K562 (cell line): ENCODE results near the gene NUP98. TPM values are rescaled to one million over a fixed set of nuclear protein-coding genes. Genes with fewer than 3 reads are reported as not detected.

Source experiments
- ARID1B ChIP-seq: fragments of 450-650 bp; IDR thresholded peaks from 2 replicates; pipeline ENCODE4 v1.6.1; 2016; ENCODE audit warnings: antibody characterized with exemption, mild to moderate bottlenecking, inconsistent platforms
- DDX20 ChIP-seq: fragments of 450-650 bp; IDR thresholded peaks from 2 replicates; pipeline ENCODE4 v1.6.1; 2016; ENCODE audit warnings: missing genetic modification characterization, low read depth, mild to moderate bottlenecking, missing compliant biosample characterization, moderate library complexity
- DEAF1 ChIP-seq: fragments of 450-650 bp; formaldehyde crosslinking; IDR thresholded peaks from 2 replicates; pipeline ENCODE4 v1.4.0; 2020; ENCODE audit warnings: mild to moderate bottlenecking, moderate library complexity
- E2F8 ChIP-seq: fragments of 450-650 bp; IDR thresholded peaks from 2 replicates; pipeline ENCODE4 v1.7.1; 2018; ENCODE audit warnings: mild to moderate bottlenecking, low read depth; ENCODE audit not compliant: partially characterized antibody
- E4F1 ChIP-seq: fragments of 250-450 bp; sonication (Bioruptor Pico); IDR thresholded peaks from 2 replicates; pipeline ENCODE4 v1.5.0; 2021; ENCODE audit warnings: mild to moderate bottlenecking, borderline replicate concordance
- MXI1 ChIP-seq: IDR thresholded peaks from 2 replicates; pipeline ENCODE4 v1.6.1; 2011; ENCODE audit warnings: low read depth, mild to moderate bottlenecking, improper control_type of control experiment, low read length
- POLR2AphosphoS2 ChIP-seq: IDR thresholded peaks from 2 replicates; pipeline ENCODE4 v1.6.1; 2012; ENCODE audit warnings: low read length, improper control_type of control experiment
- TAF1 ChIP-seq: IDR thresholded peaks from 2 replicates; pipeline ENCODE4 v1.6.1; 2011; ENCODE audit warnings: mild to moderate bottlenecking, low read length, moderate library complexity; ENCODE audit not compliant: insufficient read depth, control insufficient read depth, severe bottlenecking; ENCODE audit errors: extremely low read depth
- TCF7 ChIP-seq: sonication (generic); IDR thresholded peaks from 2 replicates; pipeline ENCODE4 v1.6.1; 2016; ENCODE audit warnings: antibody characterized with exemption, borderline replicate concordance
- VEZF1 ChIP-seq: fragments of 200-800 bp; sonication (Bioruptor generic); IDR thresholded peaks from 2 replicates; pipeline ENCODE4 v1.6.1; 2017; ENCODE audit warnings: missing genetic modification characterization, missing compliant biosample characterization
- ZNF518B ChIP-seq: fragments of 250-450 bp; sonication (Bioruptor Pico); IDR thresholded peaks from 2 replicates; pipeline ENCODE4 v1.5.0; 2021; ENCODE audit warnings: mild to moderate bottlenecking, moderate library complexity
- polyA plus RNA-seq, 8 experiments: library from polyadenylated mRNA; depleted of rRNA in 4 of 8; stranded (reverse) in 5 of 8; unstranded in 3 of 8; fragments of >200 nt; fragmentation: Nextera tagmentation in 2 of 8; fragmentation: Illumina TruSeq in 1 of 8; extraction: Ambion mirVana in 2 of 8; extraction: Trizol in 1 of 8; gene quantifications; 2 replicates each; pipeline versions ENCODE4 v1.2.1 to v1.2.3, GENCODE V29; 2011 to 2014; ENCODE audit warnings: inconsistent platforms in 1 of 8, missing spikeins in 1 of 8
- total RNA-seq, 7 experiments: library from RNA; depleted of rRNA in 6 of 7; stranded (reverse); fragments of >200 nt in 6 of 7; fragmentation: Illumina TruSeq in 2 of 7; extraction: Trizol in 2 of 7; gene quantifications; 2 replicates each; pipeline versions ENCODE4 v1.2.1 to v1.2.3, GENCODE V29; 2011 to 2021; ENCODE audit warnings: low replicate concordance in 1 of 7

The NUP98 gene
- total and polyA plus RNA-seq, 9 of the 15 experiments (the other 6 are each of a cell fraction or from before 2014, with no cell fraction given) = 45.1 to 196 (median 130) TPM

- no peak for TF ChIP-seq E2F8
- no peak for TF ChIP-seq POLR2AphosphoS2
- TF ChIP-seq VEZF1 (CRISPR knock-in tag) = peak; percentile 77
- peak; percentile 64 for TF ChIP-seq ARID1B
- no peak for TF ChIP-seq MXI1
- no peak for TF ChIP-seq E4F1 (CRISPR knock-in tag)
- TF ChIP-seq DDX20 (tag) = no peak
- TF ChIP-seq TAF1 = peak; percentile 49
- TF ChIP-seq TCF7 = 0 out of 2 replicates have a peak, but pooled peaks have one; percentile 47
- TF ChIP-seq DEAF1 (CRISPR knock-in tag) = peak; percentile 69
- no peak for TF ChIP-seq ZNF518B
These were observed 44.3 kb upstream of the NUP98 start (continued) for GRCh38 chr11:3841426-3842350.
